Measurements from ENCODE around the gene TRAF3IP3.

TRAF3IP3 gene

DNA sequence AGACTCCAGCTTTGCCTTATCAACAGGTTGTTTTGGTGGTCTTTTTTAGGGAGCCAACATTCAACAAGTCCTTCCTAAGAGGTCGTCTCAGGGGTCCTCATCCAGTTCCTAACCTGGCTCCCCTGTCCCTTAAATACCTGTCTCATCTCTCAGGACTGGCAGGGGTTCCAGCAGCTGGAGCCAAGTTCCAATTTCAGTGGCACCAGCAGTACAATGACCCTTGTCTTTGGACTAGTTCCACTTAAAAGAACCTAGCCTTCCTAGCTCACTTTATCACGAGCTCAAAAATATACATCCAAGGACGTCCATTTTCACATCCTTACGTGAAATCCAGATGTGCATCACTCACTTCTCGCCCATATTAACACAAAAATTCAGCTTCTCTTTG lies 18.7 kb upstream of the TRAF3IP3 start:
- no peak for DNase-seq (ENCODE audit: low read depth in 2 of 2)

DNA sequence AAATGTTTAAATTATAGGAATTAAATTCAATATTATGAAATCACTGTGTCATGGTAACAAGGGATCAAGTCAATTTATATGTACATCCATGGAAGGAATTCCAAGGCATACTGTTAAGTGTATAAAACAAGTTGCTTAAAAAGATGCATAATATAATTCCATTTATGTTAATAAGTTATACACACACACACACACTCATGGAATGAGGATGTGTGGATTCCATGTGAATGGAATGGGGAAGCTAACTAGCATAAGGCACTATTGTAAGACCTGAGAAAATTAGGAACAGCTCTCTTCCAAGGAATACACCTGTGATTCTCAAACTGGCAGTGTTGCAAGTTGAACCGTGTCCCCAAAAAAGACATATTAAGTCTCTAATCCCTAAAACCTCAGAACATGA lies 17.6 kb upstream of the TRAF3IP3 start:
- DNase-seq (ENCODE audit: low read depth in 2 of 2): no peak

DNA sequence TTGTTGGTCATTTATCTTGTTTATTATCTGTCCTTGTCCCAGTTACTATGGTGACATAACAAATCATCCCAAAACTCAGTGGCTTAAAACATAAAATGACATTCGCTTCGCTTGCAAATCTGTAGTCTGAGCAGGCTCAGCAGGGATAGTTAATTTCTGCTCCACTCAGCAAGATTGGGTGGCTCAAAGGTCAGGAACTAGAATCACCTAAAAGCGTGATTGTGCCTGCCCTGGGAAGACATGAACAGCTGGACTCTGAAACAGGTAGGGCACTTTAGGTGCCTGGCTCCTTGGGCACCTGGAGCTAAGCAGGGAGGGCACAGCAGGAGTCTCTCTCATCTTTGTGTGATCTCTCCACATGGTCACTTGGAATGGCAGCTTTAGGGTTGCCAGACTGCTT lies 14.7 kb upstream of the TRAF3IP3 start:
- DNase-seq (ENCODE audit: low read depth in 2 of 2): no peak

DNA sequence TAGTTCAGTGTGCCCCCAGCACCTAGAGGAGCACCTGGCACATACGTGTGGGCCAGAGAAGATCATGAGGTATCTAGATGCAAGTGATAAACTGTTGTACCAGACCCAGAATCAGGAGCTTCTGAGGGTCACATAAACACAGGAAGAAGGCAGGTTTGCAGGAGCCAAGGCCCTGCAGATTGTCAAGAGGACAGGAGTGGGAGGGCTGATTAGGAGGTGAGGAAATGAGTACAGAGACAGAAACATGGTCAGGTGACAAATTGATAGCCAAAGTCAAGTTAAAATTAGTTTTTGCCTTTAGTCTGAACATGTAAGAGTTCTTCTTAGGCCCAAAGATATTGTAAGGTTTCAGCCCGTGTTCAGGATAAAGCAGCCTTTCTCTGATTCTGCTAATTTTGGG lies 14.0 kb upstream of the TRAF3IP3 start:
- no peak for DNase-seq (ENCODE audit: low read depth in 2 of 2)

DNA sequence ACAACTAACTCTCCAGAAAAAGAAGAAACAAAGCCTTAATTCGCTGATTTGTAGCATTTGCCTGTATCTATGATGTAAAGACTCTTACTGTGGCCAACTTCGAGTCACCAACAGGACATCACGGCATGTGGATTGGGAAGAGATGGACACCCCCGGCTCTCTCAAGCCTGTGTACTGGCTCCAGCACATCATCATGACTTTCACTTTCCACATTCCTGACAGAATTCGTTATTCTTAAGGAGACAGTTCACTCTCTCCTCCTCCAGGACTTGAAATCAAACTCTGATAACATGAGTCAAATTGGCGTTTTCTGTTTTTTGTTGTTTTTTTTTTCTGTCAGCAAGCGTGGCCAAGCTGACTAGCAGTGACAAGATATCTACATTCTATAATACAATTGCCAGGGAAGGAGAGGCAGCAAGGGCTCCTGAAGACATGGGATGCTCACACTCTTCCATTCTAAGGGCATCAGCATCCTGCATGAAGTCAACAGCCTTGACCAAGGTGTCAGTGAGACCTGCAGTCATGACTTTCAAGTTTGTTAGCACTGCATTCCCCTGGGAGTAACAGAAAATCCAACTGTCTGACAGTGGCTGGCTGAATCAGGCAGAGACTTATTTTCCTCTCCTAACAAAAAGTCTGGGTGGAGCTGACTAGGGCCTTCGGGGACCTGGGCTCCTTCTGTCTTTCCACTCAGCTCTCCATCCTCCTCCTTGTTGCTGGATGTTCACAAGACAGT lies 13.3 kb upstream of the TRAF3IP3 start:
- no peak for DNase-seq (ENCODE audit: low read depth in 2 of 2)

DNA sequence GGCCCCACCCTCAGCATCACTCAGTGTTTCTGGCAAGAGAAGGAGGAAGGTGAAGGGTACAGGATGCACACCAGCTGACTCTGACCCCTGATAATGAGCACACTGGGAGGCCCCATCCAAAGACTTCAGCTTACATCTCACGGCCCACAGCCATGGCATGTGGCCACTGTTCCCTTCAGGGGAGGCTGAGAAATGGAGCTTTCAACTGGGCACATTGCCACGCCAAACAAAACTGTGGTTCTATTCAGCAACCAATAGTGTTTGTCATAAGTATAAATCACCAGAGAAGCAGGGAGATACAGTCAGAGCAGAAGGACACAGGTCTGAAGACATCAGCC lies 12.7 kb upstream of the TRAF3IP3 start:
- DNase-seq (ENCODE audit: low read depth in 2 of 2): no peak

DNA sequence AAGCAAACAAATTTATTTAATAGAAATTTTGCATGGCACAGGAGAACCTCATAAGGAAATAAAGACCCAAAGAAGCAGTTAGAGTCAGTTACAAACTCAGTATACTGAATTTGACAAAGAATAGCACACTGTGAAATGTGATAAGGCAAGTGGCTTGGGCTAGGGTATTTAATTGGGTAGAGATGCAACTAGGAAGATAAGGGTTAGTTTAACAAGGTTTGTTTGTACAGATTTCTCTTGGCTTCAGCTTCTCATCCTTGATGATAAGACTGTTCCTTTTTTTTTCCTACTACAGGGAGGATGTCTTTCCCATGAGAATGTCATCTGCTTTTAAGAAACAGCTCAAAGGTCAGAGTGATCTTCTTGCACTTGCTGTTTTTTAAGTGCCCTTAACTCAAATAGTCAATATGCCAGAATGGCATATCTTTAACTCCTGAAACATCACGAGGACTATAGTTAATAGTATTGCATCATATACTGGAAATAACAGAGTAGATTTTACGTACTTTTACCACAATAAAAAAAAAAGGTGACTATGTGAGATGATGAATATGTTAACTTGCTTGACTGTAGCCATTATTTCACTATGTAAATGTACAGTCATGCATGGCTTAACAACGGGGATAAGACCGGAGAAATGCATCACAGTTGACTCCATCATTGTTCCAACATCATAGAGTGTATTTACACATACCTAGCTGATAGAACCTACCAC lies 9.2 kb upstream of the TRAF3IP3 start:
- no peak for DNase-seq (ENCODE audit: low read depth in 2 of 2)

DNA sequence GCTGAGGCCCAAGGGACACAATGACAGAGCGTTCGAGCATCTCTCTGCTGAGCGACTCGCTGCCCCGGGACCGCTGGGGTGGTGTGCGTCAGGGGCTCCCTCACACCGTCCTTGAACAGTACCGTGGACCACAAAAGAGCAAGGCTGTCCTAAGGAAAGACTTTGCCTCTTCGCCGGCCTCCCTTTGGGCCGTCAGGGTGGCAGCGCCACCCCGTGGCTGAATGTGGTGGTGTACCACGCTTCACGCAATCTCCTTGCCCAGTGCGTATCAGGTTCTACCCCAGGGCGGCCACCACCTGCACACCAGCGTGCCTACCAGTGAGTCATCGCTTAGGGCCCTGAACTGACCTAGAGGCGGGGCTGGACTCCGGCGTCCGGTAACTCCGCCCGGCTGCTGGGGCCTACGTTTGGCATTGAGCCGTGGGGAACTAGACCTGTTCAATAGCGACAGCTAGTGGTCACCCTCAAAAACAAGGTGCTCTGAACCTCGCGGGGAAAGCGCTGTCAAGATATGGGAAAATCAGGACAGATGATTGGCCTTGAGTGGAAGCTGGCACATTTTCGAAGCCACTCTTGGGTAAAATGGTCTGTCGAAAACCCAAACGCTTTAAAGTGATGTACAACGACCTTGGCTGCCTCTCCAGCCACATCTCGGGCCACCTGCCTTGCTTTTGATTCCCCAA lies 8.1 kb upstream of the TRAF3IP3 start:
- DNase-seq (ENCODE audit: low read depth in 2 of 2): peak; percentile 81 to 90

DNA sequence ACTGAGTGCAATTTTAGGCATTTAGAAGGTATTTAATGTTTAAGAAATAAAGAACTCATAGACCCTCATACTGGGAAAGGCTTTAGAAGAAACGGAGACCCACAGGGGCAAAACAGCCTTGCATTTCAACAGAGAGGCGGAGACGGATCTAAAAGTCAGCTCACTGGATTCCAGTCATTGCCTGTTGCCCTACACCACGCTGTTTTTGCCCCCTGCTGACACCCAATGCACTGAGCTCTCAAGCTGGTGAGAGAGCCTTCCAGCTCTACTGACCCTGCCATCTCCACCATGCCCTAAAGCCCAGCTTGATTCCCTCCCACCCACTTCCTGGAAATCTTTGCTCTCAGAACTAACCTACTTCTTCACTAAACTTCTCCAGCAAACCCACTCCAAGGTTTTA lies 7.2 kb upstream of the TRAF3IP3 start:
- DNase-seq (ENCODE audit: low read depth in 2 of 2): no peak

DNA sequence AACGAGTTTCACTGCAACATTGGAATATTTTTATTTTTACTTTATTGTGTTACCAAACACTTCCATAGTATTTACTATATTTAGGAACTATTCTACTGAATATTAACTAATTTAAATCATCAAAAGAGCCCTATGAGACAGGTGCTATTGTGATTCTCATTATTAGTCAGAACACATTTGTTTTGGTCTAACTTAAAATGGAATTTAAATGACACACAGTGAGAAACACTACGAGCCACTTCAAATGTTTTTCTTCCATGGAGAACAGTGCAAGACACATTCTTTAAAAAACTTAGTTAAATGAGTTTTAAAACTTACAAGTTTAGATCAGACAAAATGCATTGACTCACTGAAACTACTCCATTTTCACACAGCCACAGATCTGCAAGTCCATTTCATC lies 6.6 kb upstream of the TRAF3IP3 start:
- DNase-seq (ENCODE audit: low read depth in 2 of 2): no peak

DNA sequence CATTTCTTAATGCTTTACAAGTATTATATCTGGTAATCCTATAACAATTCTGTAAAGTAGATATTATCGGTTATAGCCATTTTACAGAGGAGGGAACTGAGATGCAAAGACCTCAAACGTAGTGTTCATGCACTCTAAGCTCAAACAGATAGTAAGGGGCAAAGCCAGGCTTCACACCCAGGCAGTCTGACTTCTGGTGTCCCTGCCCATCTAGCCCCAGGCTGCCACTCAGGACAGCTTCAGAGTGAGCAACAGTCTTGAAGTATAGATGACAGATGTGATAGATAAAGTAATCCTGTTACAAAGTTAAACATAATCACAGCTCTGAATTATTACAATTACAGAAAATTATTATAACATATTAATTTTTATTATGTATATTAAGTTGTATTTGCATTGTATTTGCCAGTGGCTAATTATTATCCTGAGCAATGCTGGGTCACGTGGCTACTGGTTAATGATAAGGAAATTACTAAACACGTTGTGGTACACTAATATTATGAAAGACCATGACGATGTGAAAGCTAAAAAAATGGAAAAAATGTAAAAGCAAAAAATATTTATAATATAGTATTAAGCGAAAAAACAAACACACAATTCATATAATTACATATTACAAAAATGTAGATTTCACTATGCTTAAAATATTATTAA lies 6.1 kb upstream of the TRAF3IP3 start:
- DNase-seq (ENCODE audit: low read depth in 2 of 2): no peak

DNA sequence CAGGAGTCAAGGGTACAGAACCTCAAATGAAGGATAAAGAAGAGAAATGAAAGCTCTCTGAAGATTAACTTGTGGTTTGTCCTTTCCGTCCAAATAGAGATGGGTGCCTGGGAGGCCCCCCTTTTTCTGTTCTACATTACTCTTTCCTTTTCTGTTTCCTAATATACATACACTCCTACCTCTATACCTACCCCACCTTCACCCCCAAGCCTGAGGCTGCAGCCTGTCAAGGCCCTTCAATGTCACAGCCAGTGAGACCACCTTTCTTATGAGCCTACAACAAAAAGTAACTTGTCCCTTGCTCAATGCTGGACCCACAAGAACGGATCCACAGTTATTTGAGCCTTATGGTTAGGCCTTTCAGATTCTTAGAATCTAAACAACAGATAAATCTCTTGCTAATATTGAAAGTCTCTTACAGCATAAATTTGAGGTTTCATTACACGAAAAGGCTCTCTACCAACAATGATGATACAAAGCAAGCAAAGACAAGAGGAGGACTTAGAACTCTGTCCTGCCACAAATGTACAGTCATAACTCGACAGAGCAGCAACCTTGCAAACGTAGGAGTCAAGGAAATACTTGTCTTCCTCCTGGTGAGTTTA lies 4.1 kb upstream of the TRAF3IP3 start:
- DNase-seq (ENCODE audit: low read depth in 2 of 2): no peak

DNA sequence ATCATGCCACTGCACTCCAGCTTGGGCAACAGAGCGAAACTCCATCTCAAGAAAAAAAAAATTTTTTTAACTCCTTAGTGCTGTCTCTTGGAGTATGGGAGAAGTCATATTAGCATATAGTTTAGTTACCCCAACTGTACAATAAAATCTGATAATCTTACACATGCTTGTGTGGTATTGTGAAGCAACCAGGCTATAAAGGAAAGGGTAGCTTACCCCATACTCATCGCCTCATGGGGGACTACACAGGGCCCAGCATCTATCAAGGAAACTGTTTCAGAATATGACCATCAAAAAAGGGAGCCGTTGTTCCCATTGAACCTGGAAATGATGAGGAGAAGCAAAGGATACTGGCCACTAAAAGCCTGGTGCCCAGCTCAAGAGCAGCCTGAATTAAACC lies 3.0 kb upstream of the TRAF3IP3 start:
- no peak for DNase-seq (ENCODE audit: low read depth in 2 of 2)

DNA sequence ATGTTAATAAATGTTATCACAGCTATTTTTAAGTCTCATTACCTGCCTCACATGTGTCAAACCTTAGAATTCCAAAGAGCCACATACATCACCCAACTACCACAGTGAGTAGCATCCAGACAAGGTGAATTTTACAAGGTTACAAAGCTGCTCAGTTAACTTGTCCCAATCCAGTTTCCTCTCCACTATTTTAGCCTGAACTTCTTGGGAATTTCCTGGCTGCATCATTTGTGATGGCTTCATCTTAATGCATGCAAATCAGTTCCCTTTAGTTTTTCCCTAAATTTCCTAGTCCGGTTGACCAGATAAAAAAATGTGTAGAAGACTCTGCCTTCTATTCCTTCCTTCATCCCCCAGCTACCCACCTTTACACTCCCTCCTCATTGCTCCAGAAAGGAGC lies 597 bp upstream of the TRAF3IP3 start:
- DNase-seq (ENCODE audit: low read depth in 2 of 2): no peak

DNA sequence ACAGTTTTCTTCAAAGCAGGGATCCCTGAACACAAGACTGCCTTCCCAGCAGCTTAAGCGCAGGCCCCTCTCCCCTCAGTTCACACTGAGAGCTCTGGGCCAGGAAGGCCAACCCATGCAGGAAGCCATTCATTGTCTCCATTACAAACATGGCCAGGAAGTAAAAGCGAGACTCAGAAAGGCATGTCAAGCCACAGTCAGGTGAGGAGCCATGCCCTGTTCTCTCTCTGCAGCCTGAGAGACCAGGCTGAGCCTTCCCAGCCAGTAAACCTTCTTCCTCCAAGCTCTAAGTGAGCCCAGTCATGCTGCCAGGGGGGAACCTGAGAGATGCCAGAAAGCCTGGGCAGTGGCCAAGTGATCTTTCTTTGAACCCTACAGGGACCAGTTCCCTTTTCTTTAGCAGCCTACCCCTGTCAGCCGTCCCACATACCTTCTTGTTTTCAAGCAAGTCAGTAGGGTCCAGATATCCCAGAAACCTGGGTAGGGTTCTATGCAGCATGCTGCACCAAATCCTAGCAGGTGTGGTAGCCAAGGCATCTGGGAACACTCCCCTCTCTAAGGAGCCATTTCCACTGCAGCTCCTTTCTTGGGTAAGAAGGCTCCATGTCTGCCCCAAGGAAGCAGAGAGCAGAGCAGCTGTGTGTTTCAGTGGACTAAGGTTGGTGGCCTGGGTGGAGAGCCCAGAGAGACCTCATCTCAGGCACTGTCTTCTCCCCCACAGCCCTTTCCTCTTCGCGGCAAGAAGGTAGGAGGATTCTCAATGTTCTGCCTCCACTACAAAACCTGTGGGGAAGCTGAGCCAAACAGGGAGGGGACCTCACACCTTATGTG lies 977 bp downstream of the TRAF3IP3 start:
- DNase-seq (ENCODE audit: low read depth in 2 of 2): no peak

DNA sequence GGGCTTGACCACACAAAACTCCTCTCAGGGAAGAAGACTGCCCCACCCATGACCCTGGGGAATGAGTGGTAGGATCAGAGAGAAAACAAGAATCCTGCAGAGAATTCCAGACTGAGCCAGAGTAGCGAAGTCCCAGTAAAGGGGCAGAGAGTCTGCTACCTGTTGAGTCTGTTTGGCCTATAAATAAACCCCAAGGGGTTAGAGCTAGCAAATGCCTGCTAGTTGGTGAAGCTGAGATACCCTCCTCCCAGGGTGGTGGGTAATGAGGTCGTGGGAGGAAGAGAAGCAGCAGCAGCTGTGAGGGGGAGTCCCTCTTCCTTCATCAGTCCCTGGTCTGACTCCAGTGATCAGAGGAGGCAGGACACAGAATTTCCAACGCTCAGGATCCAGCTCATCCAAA lies 2.5 kb downstream of the TRAF3IP3 start:
- no peak for DNase-seq (ENCODE audit: low read depth in 2 of 2)

DNA sequence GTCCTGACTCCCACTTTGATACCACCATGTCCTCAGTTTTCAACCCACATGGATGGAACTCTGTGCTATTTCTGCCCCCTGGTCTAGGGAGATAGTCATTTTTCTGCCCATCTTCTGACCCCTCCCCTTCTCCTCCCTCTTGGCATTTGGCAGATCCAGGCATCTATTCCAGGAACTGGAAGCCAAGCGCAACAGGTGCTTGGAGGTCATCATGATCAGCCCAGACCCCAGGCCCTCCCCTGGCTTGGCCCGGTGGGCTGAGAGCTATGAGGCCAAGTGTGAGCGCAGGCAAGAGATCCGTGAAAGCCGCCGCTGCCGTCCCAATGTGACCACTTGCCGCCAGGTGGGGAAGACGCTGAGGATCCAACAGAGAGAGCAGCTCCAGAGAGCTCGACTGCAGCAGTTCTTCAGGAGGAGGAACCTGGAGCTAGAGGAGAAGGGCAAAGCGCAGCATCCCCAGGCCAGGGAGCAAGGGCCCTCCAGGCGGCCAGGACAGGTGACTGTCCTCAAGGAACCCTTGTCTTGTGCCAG lies 4.0 kb downstream of the TRAF3IP3 start:
- no peak for DNase-seq (ENCODE audit: low read depth in 2 of 2)

DNA sequence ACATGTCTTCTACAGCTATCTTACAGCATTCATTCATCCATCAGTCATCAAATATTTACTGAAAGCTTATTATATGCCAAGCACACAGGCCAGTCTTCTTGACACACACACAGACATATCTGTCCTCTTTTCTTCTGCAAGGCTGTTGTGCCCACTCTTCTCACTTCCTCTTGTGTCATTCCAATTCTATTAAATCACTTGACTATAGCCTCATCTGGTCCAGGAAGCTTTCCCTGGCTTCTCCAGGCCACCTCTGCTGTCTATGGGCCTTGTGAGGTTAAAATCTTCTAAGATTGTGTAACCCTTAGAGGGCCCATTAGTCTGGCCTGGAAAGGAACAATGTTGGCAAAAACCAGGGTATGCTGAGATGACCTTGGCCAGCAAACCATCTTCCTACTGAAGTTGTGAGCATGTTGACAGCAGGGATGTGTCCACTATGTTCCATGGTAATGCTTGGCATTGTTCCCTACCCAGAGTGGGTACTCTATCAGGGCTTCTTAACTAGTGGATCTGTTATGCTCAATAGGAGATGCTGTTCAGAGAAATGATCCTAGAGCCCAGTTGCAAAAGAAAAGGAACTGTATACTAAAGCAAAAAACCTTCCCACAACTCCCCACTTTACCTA lies 5.3 kb downstream of the TRAF3IP3 start:
- DNase-seq (ENCODE audit: low read depth in 2 of 2): no peak

DNA sequence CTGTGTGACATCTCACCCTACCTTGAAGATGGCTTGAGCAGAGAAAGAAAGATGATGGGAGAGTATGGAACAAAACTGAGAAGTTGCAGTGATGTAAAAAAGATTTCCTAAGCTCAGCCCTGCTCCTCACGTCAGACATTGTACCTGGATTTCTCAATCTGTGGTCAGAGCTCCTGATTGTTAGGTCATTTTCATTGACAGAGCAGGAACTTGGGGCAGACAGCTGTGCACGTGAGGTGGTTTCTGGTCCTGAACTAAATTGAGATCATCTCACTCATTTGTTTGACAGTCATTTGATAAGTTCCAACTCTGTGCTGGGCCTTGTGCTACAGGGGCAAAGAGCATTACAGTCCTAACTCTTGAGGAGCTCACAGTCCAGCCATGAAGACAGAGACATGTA lies 10.2 kb downstream of the TRAF3IP3 start:
- DNase-seq (ENCODE audit: low read depth in 2 of 2): no peak

DNA sequence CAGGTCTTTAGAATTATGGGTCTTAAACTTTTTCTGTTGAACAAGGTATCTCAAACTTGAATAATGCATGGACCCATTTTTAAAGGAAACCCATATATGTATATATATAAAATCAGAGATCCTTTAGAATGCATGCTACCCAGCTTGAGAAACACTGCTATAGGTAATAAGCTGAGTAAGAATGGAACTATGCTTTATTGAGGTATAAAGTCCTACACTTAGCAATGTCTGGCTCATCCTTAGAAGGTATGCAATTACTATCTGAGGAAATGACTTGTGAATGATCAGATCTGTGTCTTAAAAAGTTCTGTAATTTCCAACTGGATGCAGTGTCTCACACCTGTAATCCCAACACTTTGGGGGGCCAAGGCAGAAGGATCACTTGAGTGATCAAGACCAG lies 11.2 kb downstream of the TRAF3IP3 start:
- DNase-seq (ENCODE audit: low read depth in 2 of 2): no peak

DNA sequence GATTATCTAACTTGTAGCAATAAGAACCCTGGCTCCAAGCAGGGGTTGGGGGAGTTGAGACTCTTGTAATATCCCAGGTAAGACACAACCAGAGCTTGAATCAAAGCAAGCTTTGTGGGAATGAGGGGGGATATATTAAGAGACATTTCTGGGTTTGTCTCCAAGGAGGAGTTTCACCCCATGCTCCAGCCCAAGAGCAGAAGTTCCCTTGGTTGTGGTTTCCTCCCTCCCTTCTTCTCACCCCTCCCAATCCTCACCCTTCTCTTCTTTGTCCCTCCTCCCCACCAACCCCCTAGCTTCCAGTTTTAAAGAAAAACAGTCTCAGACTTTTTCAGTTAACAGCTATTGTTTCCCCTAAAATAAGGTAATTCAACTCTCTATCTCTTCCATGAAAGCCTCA lies 11.9 kb downstream of the TRAF3IP3 start:
- DNase-seq (ENCODE audit: low read depth in 2 of 2): no peak

Data from stimulated activated CD4-positive, alpha-beta T cell treated with anti-CD3 and anti-CD28 coated beads, Interleukin-15, amount 100 ng/mL, for 48 hours (primary cell).